HFFc6 (cell line): ENCODE data around the gene TTLL12. TPM values are rescaled to one million over a fixed set of nuclear protein-coding genes. Genes with fewer than 3 reads are reported as not detected.

Experiments used
- DNase-seq: peaks from one replicate; pipeline ENCODE4 v3.0.0-alpha.2; 2018
- H3K27ac Mint-ChIP-seq: 2 replicates; pipeline ENCODE4 v1.8.0; 2020; ENCODE audit warnings: mild to moderate bottlenecking, mixed read lengths
- H3K27me3 Mint-ChIP-seq: 2 replicates; pipeline ENCODE4 v1.8.0; 2021; ENCODE audit warnings: mild to moderate bottlenecking, moderate library complexity, mixed read lengths; ENCODE audit not compliant: insufficient read depth
- H3K36me3 Mint-ChIP-seq: 2 replicates; pipeline ENCODE4 v1.8.0; 2021; ENCODE audit warnings: low read depth, mixed read lengths
- H3K4me1 Mint-ChIP-seq: 2 replicates; pipeline ENCODE4 v1.8.0; 2020; ENCODE audit warnings: low read depth, mixed read lengths
- H3K4me3 Mint-ChIP-seq: 2 replicates; pipeline ENCODE4 v1.8.0; 2020; ENCODE audit warnings: mild to moderate bottlenecking, moderate library complexity, mixed read lengths
- H3K9me3 Mint-ChIP-seq: 2 replicates; pipeline ENCODE4 v1.8.0; 2020; ENCODE audit warnings: mild to moderate bottlenecking, mixed read lengths
- total RNA-seq, 6 experiments: library from RNA; stranded (reverse); fragmentation: NEBNext Ultra II Directional; extraction: Animal tissue kit (Norgen Biotek cat#: 25700); gene quantifications; 2 replicates in 1 of 6; 3 replicates in 5 of 6; pipeline ENCODE4 v1.2.3, GENCODE V29; 2021
- TF ChIP-seq, protein P1 (sequence below): fragments of 200-600 bp; sonication (generic); IDR thresholded peaks from 2 replicates; pipeline ENCODE4 v1.5.0; 2021; ENCODE audit warnings: antibody characterized with exemption, mild to moderate bottlenecking

TTLL12 gene
- total RNA-seq, 6 experiments from 2014 or later, result 33.9 to 42.4 (median 38.7) TPM

DNA sequence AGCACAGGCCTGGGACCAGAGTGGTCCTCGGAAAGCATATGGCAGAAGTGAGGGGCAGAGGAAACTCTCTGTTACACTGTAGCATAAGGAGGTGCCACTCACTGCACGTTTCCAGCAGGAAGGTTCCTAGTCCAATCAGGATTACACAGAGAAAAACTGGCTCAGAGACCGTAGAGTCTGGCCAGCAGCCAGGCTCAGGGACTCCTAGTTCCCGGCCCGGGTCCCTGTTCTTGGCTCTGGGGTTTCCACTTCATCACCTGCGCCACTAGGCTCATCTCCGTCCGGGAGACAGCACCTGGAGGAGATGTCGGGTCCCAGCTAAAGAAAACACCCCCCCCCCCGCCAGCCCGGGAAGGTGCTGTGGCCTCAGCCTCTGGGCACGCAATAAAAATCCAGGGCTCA is 1.1 kb downstream of the TTLL12 start:
- peaks cover 12% of the 10 kb centered on the region for H3K36me3 Mint-ChIP-seq
- peak; percentile 15 for DNase-seq
- H3K4me3 Mint-ChIP-seq, result peak overlapping the region; percentile 85
- no peaks in the 10 kb centered on the region; the same call in 1 of the 2 replicates for H3K9me3 Mint-ChIP-seq
- H3K27ac Mint-ChIP-seq, result peak overlapping the region; percentile 60
- H3K27me3 Mint-ChIP-seq, result peaks cover 1% of the 10 kb centered on the region
- TF ChIP-seq, protein P1, sequence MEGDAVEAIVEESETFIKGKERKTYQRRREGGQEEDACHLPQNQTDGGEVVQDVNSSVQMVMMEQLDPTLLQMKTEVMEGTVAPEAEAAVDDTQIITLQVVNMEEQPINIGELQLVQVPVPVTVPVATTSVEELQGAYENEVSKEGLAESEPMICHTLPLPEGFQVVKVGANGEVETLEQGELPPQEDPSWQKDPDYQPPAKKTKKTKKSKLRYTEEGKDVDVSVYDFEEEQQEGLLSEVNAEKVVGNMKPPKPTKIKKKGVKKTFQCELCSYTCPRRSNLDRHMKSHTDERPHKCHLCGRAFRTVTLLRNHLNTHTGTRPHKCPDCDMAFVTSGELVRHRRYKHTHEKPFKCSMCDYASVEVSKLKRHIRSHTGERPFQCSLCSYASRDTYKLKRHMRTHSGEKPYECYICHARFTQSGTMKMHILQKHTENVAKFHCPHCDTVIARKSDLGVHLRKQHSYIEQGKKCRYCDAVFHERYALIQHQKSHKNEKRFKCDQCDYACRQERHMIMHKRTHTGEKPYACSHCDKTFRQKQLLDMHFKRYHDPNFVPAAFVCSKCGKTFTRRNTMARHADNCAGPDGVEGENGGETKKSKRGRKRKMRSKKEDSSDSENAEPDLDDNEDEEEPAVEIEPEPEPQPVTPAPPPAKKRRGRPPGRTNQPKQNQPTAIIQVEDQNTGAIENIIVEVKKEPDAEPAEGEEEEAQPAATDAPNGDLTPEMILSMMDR, result no peak; the same call in 1 of the 2 replicates
- H3K4me1 Mint-ChIP-seq, result peaks cover 26% of the 10 kb centered on the region

DNA sequence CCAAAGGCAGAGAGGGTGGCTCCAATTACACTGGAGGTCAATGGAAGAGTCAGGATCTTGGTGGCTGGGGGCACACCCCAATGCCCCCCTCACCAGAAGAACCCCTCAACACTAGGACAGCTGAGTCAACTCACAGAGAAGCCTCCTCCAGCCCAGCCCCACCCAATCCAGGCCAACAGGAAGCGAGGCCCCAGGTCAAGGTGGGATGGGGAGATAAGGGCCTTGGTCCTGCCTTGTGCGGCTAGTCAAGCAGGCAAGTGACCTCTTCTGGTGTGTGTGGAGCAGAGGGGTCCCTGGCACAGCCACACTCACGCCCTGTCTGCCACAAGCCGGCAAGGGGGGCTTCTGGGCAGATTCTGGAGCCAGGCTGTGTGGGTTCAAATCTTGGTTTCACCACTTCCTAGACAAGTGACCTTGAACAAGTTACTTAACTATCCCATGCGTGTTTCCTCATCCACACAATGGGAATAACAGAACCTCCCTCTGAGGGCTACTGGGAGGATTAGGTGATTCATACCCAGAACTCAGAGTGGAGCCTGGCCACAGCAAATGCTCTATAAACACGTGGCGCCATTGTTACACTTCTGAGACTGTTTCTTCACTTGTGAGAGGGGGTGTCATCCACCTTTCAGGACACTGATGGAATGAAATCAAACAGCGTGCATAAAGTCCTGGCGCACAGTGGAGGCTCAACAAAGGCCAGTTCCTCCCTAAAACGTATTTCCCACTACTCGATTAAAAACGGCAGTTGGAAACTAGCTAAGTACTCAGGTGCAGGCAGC is 3.2 kb downstream of the TTLL12 start:
- DNase-seq, result no peak
- no peak overlapping the region for H3K27ac Mint-ChIP-seq
- H3K27me3 Mint-ChIP-seq, result no peaks in the 10 kb centered on the region; the same call in 1 of the 2 replicates
- H3K36me3 Mint-ChIP-seq, result peaks cover 14% of the 10 kb centered on the region
- H3K4me1 Mint-ChIP-seq, result peaks cover 18% of the 10 kb centered on the region
- TF ChIP-seq, protein P1, result no peak
- no peaks in the 10 kb centered on the region for H3K9me3 Mint-ChIP-seq
- H3K4me3 Mint-ChIP-seq, result no peak overlapping the region; the same call in 1 of the 2 replicates

DNA sequence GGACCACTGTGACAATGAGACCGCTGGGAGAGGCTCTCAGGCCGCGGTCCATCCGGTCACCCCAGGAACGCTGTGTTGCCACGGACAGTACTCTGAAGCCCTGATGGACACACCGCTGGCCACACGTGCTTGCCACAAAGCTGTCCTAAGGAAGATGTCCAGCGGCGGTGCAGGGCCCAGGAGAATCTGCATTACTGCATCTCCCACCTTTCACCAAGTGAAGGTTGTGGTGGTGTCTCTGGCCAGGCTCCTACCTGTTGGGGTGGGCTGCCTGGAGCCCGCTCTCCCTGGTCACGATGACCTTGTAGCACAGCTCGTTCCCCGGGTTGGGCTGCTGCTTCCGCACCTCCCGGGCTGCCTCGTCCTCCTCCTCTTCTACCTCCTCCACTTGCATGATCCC is 4.2 kb downstream of the TTLL12 start:
- Mint-ChIP-seq H3K27ac (no peak overlapping the region), H3K9me3 (no peaks in the 10 kb centered on the region), H3K4me3 (no peak overlapping the region), H3K4me1 (peaks cover 17% of the 10 kb centered on the region), H3K36me3 (peaks cover 17% of the 10 kb centered on the region), H3K27me3 (no peaks in the 10 kb centered on the region; the same call in 1 of the 2 replicates)
- no peak for DNase-seq
- TF ChIP-seq, protein P1, result no peak

DNA sequence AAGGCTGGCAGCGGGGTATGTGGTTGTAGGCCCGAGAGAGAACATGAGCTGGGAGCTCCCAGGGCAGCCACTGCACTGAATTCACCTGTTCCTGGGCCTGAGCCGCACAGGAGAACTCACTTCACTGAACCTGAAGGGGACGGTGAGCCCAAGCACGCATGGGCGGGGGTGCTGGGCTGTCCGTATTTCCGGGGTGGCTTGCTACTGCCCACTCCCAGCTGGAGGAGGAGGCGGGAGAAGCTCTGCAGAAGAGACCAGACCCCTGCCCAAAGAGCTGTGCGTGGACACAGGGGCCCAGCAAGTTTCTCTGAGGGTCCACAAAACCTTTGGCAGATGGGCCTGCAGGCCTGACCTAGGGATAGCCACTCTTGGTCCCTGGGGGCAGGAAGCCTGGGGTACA is 4.8 kb downstream of the TTLL12 start:
- peaks cover 17% of the 10 kb centered on the region for H3K36me3 Mint-ChIP-seq
- peaks cover 17% of the 10 kb centered on the region for H3K4me1 Mint-ChIP-seq
- H3K27me3 Mint-ChIP-seq, result no peaks in the 10 kb centered on the region; the same call in 1 of the 2 replicates
- no peaks in the 10 kb centered on the region for H3K9me3 Mint-ChIP-seq
- TF ChIP-seq, protein P1, result no peak
- no peak overlapping the region for H3K27ac Mint-ChIP-seq
- no peak overlapping the region for H3K4me3 Mint-ChIP-seq
- DNase-seq, result no peak

DNA sequence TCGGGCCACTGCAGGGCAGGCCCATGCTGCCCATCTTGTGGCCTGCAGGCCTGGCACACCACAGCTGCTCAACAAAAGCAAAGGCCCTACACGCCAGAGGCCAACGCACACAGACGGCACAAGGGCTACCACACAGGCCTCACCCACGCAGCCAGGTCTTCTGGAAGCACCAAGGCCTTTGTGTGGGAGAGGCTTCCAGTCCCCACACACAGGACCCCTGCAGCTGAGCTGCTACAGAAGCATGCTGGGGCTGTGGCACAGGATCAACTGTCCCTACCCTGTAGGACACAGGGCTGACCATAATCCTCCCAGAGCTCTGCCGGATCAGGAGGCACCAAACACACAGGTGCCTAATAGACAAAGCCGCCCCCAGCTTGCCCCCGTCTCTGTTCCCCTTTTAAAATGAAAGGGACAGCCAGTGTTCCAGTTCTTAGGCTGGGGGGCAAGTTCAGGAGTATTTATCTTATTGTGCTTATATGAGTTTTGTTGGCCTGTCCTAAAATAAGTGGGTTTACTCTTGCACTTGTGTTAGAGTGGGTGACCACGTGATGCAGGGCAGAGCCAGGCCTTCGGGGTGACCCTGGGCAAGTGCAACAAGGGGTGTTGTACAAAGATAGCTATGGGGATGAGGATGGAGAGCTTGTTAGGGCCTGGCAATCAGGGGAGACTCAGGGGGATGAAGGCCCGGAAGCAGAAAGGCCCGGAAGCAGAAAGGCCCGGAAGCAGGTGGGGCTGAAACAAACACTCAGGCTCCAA is 5.4 kb downstream of the TTLL12 start:
- DNase-seq, result no peak
- Mint-ChIP-seq H3K9me3 (no peaks in the 10 kb centered on the region), H3K27me3 (no peaks in the 10 kb centered on the region; the same call in 1 of the 2 replicates), H3K4me3 (no peak overlapping the region), H3K4me1 (peaks cover 17% of the 10 kb centered on the region), H3K27ac (no peak overlapping the region), H3K36me3 (peaks cover 17% of the 10 kb centered on the region)
- TF ChIP-seq, protein P1, result no peak
